HEK293T (cell line): ENCODE data around the gene THSD7A.

Experiments used
- ARNT ChIP-seq: fragments of 450-650 bp; IDR thresholded peaks from 2 replicates; pipeline ENCODE4 v1.6.1; 2017; ENCODE audit warnings: mild to moderate bottlenecking
- CTBP1 ChIP-seq: fragments of 450-650 bp; IDR thresholded peaks from 2 replicates; pipeline ENCODE4 v1.6.1; 2016; ENCODE audit warnings: borderline replicate concordance
- ELF4 ChIP-seq: fragments of 450-650 bp; IDR thresholded peaks from 2 replicates; pipeline ENCODE4 v1.6.1; 2017; ENCODE audit warnings: antibody characterized with exemption
- FOXA1 ChIP-seq: fragments of 450-650 bp; IDR thresholded peaks from 2 replicates; pipeline ENCODE4 v1.6.1; 2016; ENCODE audit warnings: mild to moderate bottlenecking
- FOXM1 ChIP-seq: fragments of 450-650 bp; IDR thresholded peaks from 2 replicates; pipeline ENCODE4 v1.6.1; 2017; ENCODE audit warnings: mild to moderate bottlenecking, borderline replicate concordance
- HDGF ChIP-seq: fragments of 450-650 bp; IDR thresholded peaks from 2 replicates; pipeline ENCODE4 v1.6.1; 2017; ENCODE audit warnings: antibody characterized with exemption, borderline replicate concordance
- PKNOX1 ChIP-seq: fragments of 450-650 bp; IDR thresholded peaks from 2 replicates; pipeline ENCODE4 v1.6.1; 2016
- SUZ12 ChIP-seq: fragments of 450-650 bp; IDR thresholded peaks from 2 replicates; pipeline ENCODE4 v1.6.1; 2016; ENCODE audit warnings: mild to moderate bottlenecking

- no peak for TF ChIP-seq FOXA1
- TF ChIP-seq ARNT = no peak
- no peak for TF ChIP-seq SUZ12
- TF ChIP-seq FOXM1 = no peak
- TF ChIP-seq ELF4 = no peak
- TF ChIP-seq CTBP1 = no peak
- no peak for TF ChIP-seq PKNOX1
- TF ChIP-seq HDGF = no peak
Measured at GRCh38 chr7:11737723-11738122, 94.3 kb downstream of the THSD7A start.
